NAMALWA (cell line): ENCODE data around the gene TRIM64.
"Not testable (repeated sequence)": the region's sequence is repeated elsewhere in the genome, so short reads cannot be mapped to it uniquely, and the experiment has no call there.

Source experiments
- DNase-seq: peaks from one replicate; pipeline ENCODE4 v3.0.0-alpha.2; 2015; ENCODE audit warnings: low spot score

Gene TRIM64

GRCh38 chr11:89965737-89966136 lies at the start of gene TRIM64:
Gene TRIM64 (plus strand): TSS chr11:89966037. CDS start chr11:89968504, 2,467 bp downstream.
- DNase-seq = not testable (repeated sequence)

GRCh38 chr11:89922195-89922660 lies 43.6 kb upstream of the TRIM64 start, which contains the start of gene TRIM49D1:
Gene TRIM49D1 (minus strand): TSS chr11:89922245. CDS start chr11:89917710, 4,535 bp downstream.
- DNase-seq = no peak

- DNase-seq = not testable (repeated sequence)
Measured at GRCh38 chr11:89923764-89924163, 42.1 kb upstream of the TRIM64 start, which contains the start of gene TRIM49D2. Gene TRIM49D2 (plus strand): TSS chr11:89924064. CDS start chr11:89926762, 2,698 bp downstream.

GRCh38 chr11:89960833-89961232 lies 5.0 kb upstream of the TRIM64 start:
- not testable (repeated sequence) for DNase-seq
